SU-DHL-6 (cell line): ENCODE measurements around the gene HTT.
"Not testable (repeated sequence)": the region's sequence is repeated elsewhere in the genome, so short reads cannot be mapped to it uniquely, and the experiment has no call there.

ENCODE experiments used
- H2AFZ ChIP-seq: fragments of 200-600 bp; sonication (generic); 2 replicates; pipeline ENCODE4 v1.6.1; 2014; ENCODE audit warnings: low read depth, mild to moderate bottlenecking, moderate library complexity, mixed read lengths, antibody characterized with exemption, low read length; ENCODE audit not compliant: severe bottlenecking
- H3F3A ChIP-seq: fragments of 200-600 bp; shearing (Covaris generic); 2 replicates; pipeline ENCODE4 v1.6.0; 2016; ENCODE audit warnings: antibody characterized with exemption, mild to moderate bottlenecking; ENCODE audit not compliant: insufficient read depth
- H3K27ac ChIP-seq: fragments of 200-600 bp; sonication (generic); 2 replicates; pipeline ENCODE4 v1.5.1; 2016; ENCODE audit warnings: low read depth, mild to moderate bottlenecking, low read length, moderate library complexity, mixed read lengths
- H3K27me3 ChIP-seq: fragments of 200-600 bp; sonication (generic), shearing (Covaris generic); 2 replicates; pipeline ENCODE4 v1.6.0; 2014; ENCODE audit warnings: mild to moderate bottlenecking, low read length
- H3K36me3 ChIP-seq: fragments of 200-600 bp; sonication (generic); 2 replicates; pipeline ENCODE4 v1.6.1; 2014; ENCODE audit warnings: mild to moderate bottlenecking, low read length, mixed read lengths
- H3K4me2 ChIP-seq: fragments of 300-600, 200-600 bp; shearing (Covaris generic), sonication (generic); 2 replicates; pipeline ENCODE4 v1.6.0; 2014; ENCODE audit warnings: low read length, low read depth, mild to moderate bottlenecking; ENCODE audit not compliant: poor library complexity, severe bottlenecking
- H3K4me3 ChIP-seq: fragments of 200-600 bp; sonication (generic); 2 replicates; pipeline ENCODE4 v1.5.1; 2014; ENCODE audit warnings: antibody characterized with exemption, low read length, mild to moderate bottlenecking, mixed read lengths; ENCODE audit not compliant: insufficient read depth, poor library complexity, severe bottlenecking
- H3K79me2 ChIP-seq: fragments of 200-600 bp; sonication (generic); 2 replicates; pipeline ENCODE4 v1.6.1; 2014; ENCODE audit warnings: mild to moderate bottlenecking, low read length, moderate library complexity; ENCODE audit not compliant: insufficient read depth
- H3K9ac ChIP-seq: fragments of 200-600 bp; sonication (generic); 2 replicates; pipeline ENCODE4 v1.7.0; 2014; ENCODE audit warnings: mild to moderate bottlenecking, low read length
- H3K9me2 ChIP-seq: fragments of 200-600 bp; sonication (generic); replicated peaks from 2 replicates; pipeline ENCODE4 v1.6.1; 2014; ENCODE audit warnings: low read length; ENCODE audit not compliant: insufficient read depth
- H3K9me3 ChIP-seq: fragments of 200-600 bp; sonication (generic); 2 replicates; pipeline ENCODE4 v1.6.1; 2014; ENCODE audit warnings: low read length, mixed read lengths; ENCODE audit not compliant: insufficient read depth
- H4K20me1 ChIP-seq: fragments of 200-600 bp; sonication (generic); 2 replicates; pipeline ENCODE4 v1.6.1; 2014; ENCODE audit warnings: low read depth, mild to moderate bottlenecking, antibody characterized with exemption, low read length, moderate library complexity, mixed read lengths
- CTCF ChIP-seq: fragments of 200-600 bp; sonication (generic); IDR thresholded peaks from one replicate; pipeline ENCODE4 v1.5.1; 2017; ENCODE audit warnings: antibody characterized with exemption, mild to moderate bottlenecking, low read length, moderate library complexity; ENCODE audit not compliant: insufficient read depth, poor library complexity, severe bottlenecking
- EZH2phosphoT487 ChIP-seq: fragments of 200-600 bp; sonication (generic), shearing (Covaris generic); conservative IDR thresholded peaks from 2 replicates; pipeline ENCODE4 v1.6.1; 2018; ENCODE audit warnings: mild to moderate bottlenecking, antibody characterized with exemption, low read length, moderate library complexity, mixed read lengths

The HTT gene

GRCh38 chr4:3091464-3091863 is 17.0 kb downstream of the HTT start:
- Histone ChIP-seq H4K20me1 (no peaks in the 10 kb centered on the region), H3K9ac (no peak overlapping the region), H3F3A (no peaks in the 10 kb centered on the region), H3K9me2 (no peaks in the 10 kb centered on the region), H3K4me2 (no peak overlapping the region), H3K4me3 (no peak overlapping the region), H3K27me3 (no peaks in the 10 kb centered on the region), H3K9me3 (no peaks in the 10 kb centered on the region), H2AFZ (no peak overlapping the region), H3K36me3 (peaks cover 24% of the 10 kb centered on the region), H3K27ac (no peak overlapping the region), H3K79me2 (peaks cover 16% of the 10 kb centered on the region)
- TF ChIP-seq EZH2phosphoT487 (no peak), CTCF (no peak)

- Histone ChIP-seq H3K36me3 (peaks cover 27% of the 10 kb centered on the region), H3K79me2 (peaks cover 15% of the 10 kb centered on the region; the same call in 1 of the 2 replicates)
- not testable (repeated sequence) for H3K9ac ChIP-seq, H3K27me3 ChIP-seq, H2AFZ ChIP-seq, H3F3A ChIP-seq, H3K4me2 ChIP-seq, H3K9me3 ChIP-seq, H3K9me2 ChIP-seq, H3K4me3 ChIP-seq, H3K27ac ChIP-seq, H4K20me1 ChIP-seq
These were observed 20.2 kb downstream of the HTT start for GRCh38 chr4:3094701-3095100.

- Histone ChIP-seq H3K79me2 (peaks cover 26% of the 10 kb centered on the region), H3K4me3 (no peak overlapping the region), H3K27me3 (no peaks in the 10 kb centered on the region), H3K36me3 (peaks cover 24% of the 10 kb centered on the region), H2AFZ (no peak overlapping the region), H3K27ac (no peak overlapping the region), H4K20me1 (peaks cover 3% of the 10 kb centered on the region; the same call in 1 of the 2 replicates), H3F3A (no peaks in the 10 kb centered on the region), H3K4me2 (no peak overlapping the region), H3K9ac (no peak overlapping the region), H3K9me2 (no peaks in the 10 kb centered on the region), H3K9me3 (no peaks in the 10 kb centered on the region)
- no peak for TF ChIP-seq EZH2phosphoT487
- TF ChIP-seq CTCF = no peak
These were observed 21.7 kb downstream of the HTT start for GRCh38 chr4:3096202-3096601.

- Histone ChIP-seq H3K27ac (no peak overlapping the region), H3K9me2 (no peaks in the 10 kb centered on the region), H3K9me3 (no peaks in the 10 kb centered on the region), H2AFZ (no peak overlapping the region), H3K27me3 (no peaks in the 10 kb centered on the region), H3K9ac (no peak overlapping the region), H3K4me2 (no peak overlapping the region), H4K20me1 (peaks cover 3% of the 10 kb centered on the region; the same call in 1 of the 2 replicates), H3K79me2 (peaks cover 24% of the 10 kb centered on the region; the same call in 1 of the 2 replicates), H3K36me3 (peaks cover 8% of the 10 kb centered on the region; the same call in 1 of the 2 replicates), H3K4me3 (no peak overlapping the region), H3F3A (no peaks in the 10 kb centered on the region)
- TF ChIP-seq EZH2phosphoT487 = no peak
- TF ChIP-seq CTCF = no peak
These were observed 23.9 kb downstream of the HTT start for GRCh38 chr4:3098346-3098745.
